ENCODE data around the gene ZNF554. TPM values are rescaled to one million over a fixed set of nuclear protein-coding genes. Genes with fewer than 3 reads are reported as not detected.

ZNF554 gene
- total RNA-seq, 6 experiments from 2014 or later: 1.4 to 2.5 (median 1.9) TPM

GRCh38 chr19:2802826-2803225 is 16.8 kb upstream of the ZNF554 start:
- H3K4me1 ChIP-seq: peaks cover 0 to 9% (median 0%) of the 10 kb centered on the region in 4 donors
- TF ChIP-seq POLR2A (IDR thresholded peaks at IDR 0.05) (no peak), CTCF (IDR thresholded peaks at IDR 0.05) (no peak)

GRCh38 chr19:2803486-2804155 is 16.0 kb upstream of the ZNF554 start:
- TF ChIP-seq POLR2A (IDR thresholded peaks at IDR 0.05) (no peak), CTCF (IDR thresholded peaks at IDR 0.05) (no peak)
- DNase-seq: no peak
- peaks cover 0 to under 1% (median 0%) of the 10 kb centered on the region in 4 donors for H3K4me1 ChIP-seq
- intact Hi-C loops (cut with DNase I): no loop called here
- no peaks in the 10 kb centered on the region for H3K27me3 ChIP-seq
- H3K4me3 ChIP-seq: no peak overlapping the region
- ATAC-seq: no peak
- WGBS (ENCODE audit: insufficient coverage, low coverage, low lambda C conversion rate, missing lambda C conversion rate): 95% methylated on average over 20 of the region's 29 CpGs
- H3K36me3 ChIP-seq: peaks cover 0 to 22% (median 0%) of the 10 kb centered on the region in 4 donors
- no peak overlapping the region for H3K27ac ChIP-seq
- no peaks in the 10 kb centered on the region for H3K9me3 ChIP-seq

More at GRCh38 chr19:2802826-2803225, 16.8 kb upstream of the ZNF554 start:
- ATAC-seq: no peak
- H3K27ac ChIP-seq: no peak overlapping the region
- 95% methylated on average over 14 of the region's 17 CpGs for WGBS (ENCODE audit: insufficient coverage, low coverage, low lambda C conversion rate, missing lambda C conversion rate)
- DNase-seq: no peak
- intact Hi-C loops (cut with DNase I): no loop called here
- H3K9me3 ChIP-seq: no peaks in the 10 kb centered on the region
- no peak overlapping the region for H3K4me3 ChIP-seq
- H3K36me3 ChIP-seq: peaks cover 0 to 14% (median 0%) of the 10 kb centered on the region in 4 donors
- no peaks in the 10 kb centered on the region for H3K27me3 ChIP-seq

- intact Hi-C loops (cut with DNase I): no loop called here
- no peak for DNase-seq
These were observed 15.3 kb upstream of the ZNF554 start for GRCh38 chr19:2804156-2805004.

More at GRCh38 chr19:2804156-2805004, 15.3 kb upstream of the ZNF554 start:
- Histone ChIP-seq H3K36me3 (peaks cover 0 to 29% (median 1%) of the 10 kb centered on the region in 4 donors), H3K9me3 (no peaks in the 10 kb centered on the region), H3K27me3 (no peaks in the 10 kb centered on the region), H3K4me1 (no peaks in the 10 kb centered on the region), H3K4me3 (no peak overlapping the region), H3K27ac (no peak overlapping the region)
- 85% methylated on average over 10 of the region's 27 CpGs for WGBS (ENCODE audit: insufficient coverage, low coverage, low lambda C conversion rate, missing lambda C conversion rate)
- ATAC-seq: no peak
- no peak for TF ChIP-seq POLR2A (IDR thresholded peaks at IDR 0.05)
- no peak for TF ChIP-seq CTCF (IDR thresholded peaks at IDR 0.05)
